H9 (cell line): Measurements from ENCODE around the gene NOMO2. TPM values are rescaled to one million over a fixed set of nuclear protein-coding genes. Genes with fewer than 3 reads are reported as not detected.
"Not testable (repeated sequence)": the region's sequence is repeated elsewhere in the genome, so short reads cannot be mapped to it uniquely, and the experiment has no call there.

Experiments
- DNase-seq: peaks from one replicate; pipeline ENCODE4 v3.0.0-alpha.2; 2017
- H2AFZ ChIP-seq: one replicate; pipeline ENCODE4 v1.6.1; 2013; ENCODE audit warnings: mild to moderate bottlenecking, low read length, control low read depth, moderate library complexity
- H2AK5ac ChIP-seq: 2 replicates; pipeline ENCODE4 v1.6.1; 2013; ENCODE audit warnings: low read length, control low read depth, mixed read lengths; ENCODE audit not compliant: insufficient read length
- H2BK120ac ChIP-seq: one replicate; pipeline ENCODE4 v1.6.1; 2013; ENCODE audit warnings: low read depth, mild to moderate bottlenecking, low read length, control low read depth, inconsistent platforms; ENCODE audit not compliant: poor library complexity, severe bottlenecking
- H2BK12ac ChIP-seq: 2 replicates; pipeline ENCODE4 v1.6.1; 2013; ENCODE audit warnings: low read length, control low read depth, mixed read lengths, low read depth; ENCODE audit not compliant: insufficient read length
- H2BK15ac ChIP-seq: 2 replicates; pipeline ENCODE4 v1.6.1; 2013; ENCODE audit warnings: low read depth, low read length, control low read depth
- H2BK20ac ChIP-seq: one replicate; pipeline ENCODE4 v1.6.1; 2013; ENCODE audit warnings: low read depth, mild to moderate bottlenecking, low read length, control low read depth, inconsistent platforms; ENCODE audit not compliant: poor library complexity, severe bottlenecking
- H2BK5ac ChIP-seq: 2 replicates; pipeline ENCODE4 v1.6.1; 2013; ENCODE audit warnings: low read length, control low read depth, mixed read lengths; ENCODE audit not compliant: insufficient read length
- H3K14ac ChIP-seq: 2 replicates; pipeline ENCODE4 v1.6.1; 2013; ENCODE audit warnings: low read length, control low read depth; ENCODE audit not compliant: insufficient read depth
- H3K18ac ChIP-seq: 2 replicates; pipeline ENCODE4 v1.6.1; 2013; ENCODE audit warnings: low read depth, mild to moderate bottlenecking, mixed read lengths, low read length, control low read depth; ENCODE audit not compliant: insufficient read length
- H3K23ac ChIP-seq: 2 replicates; pipeline ENCODE4 v1.6.1; 2013; ENCODE audit warnings: low read length, control low read depth, mixed read lengths, low read depth; ENCODE audit not compliant: insufficient read length
- H3K23me2 ChIP-seq: 2 replicates; pipeline ENCODE4 v1.6.1; 2013; ENCODE audit warnings: low read depth, mild to moderate bottlenecking, mixed read lengths, low read length, control low read depth; ENCODE audit not compliant: insufficient read length, poor library complexity, severe bottlenecking
- H3K27ac ChIP-seq: 2 replicates; pipeline ENCODE4 v1.5.1; 2013; ENCODE audit warnings: low read length, control low read depth, mixed read lengths, low read depth; ENCODE audit not compliant: insufficient read length
- H3K27me3 ChIP-seq: 2 replicates; pipeline ENCODE4 v1.6.1; 2013; ENCODE audit warnings: low read length, control low read depth, inconsistent platforms; ENCODE audit not compliant: insufficient read depth
- H3K4ac ChIP-seq: 2 replicates; pipeline ENCODE4 v1.6.1; 2013; ENCODE audit warnings: low read depth, mild to moderate bottlenecking, control low read depth, inconsistent platforms, low read length, moderate library complexity
- H3K4me1 ChIP-seq: 2 replicates; pipeline ENCODE4 v1.6.1; 2013; ENCODE audit warnings: low read length, control low read depth, inconsistent platforms; ENCODE audit not compliant: insufficient read depth
- H3K4me2 ChIP-seq: 2 replicates; pipeline ENCODE4 v1.6.1; 2013; ENCODE audit warnings: low read length, control low read depth, mixed read lengths; ENCODE audit not compliant: insufficient read length, insufficient read depth
- H3K56ac ChIP-seq: 2 replicates; pipeline ENCODE4 v1.6.1; 2013; ENCODE audit warnings: low read depth, mild to moderate bottlenecking, mixed read lengths, low read length, control low read depth; ENCODE audit not compliant: insufficient read length
- H3K79me1 ChIP-seq: 2 replicates; pipeline ENCODE4 v1.6.1; 2013; ENCODE audit warnings: low read depth, mild to moderate bottlenecking, moderate library complexity, low read length, control low read depth, inconsistent platforms; ENCODE audit not compliant: insufficient read depth, poor library complexity, severe bottlenecking
- H3K79me2 ChIP-seq: 2 replicates; pipeline ENCODE4 v1.6.1; 2013; ENCODE audit warnings: low read length, control low read depth, inconsistent platforms; ENCODE audit not compliant: insufficient read depth
- H3K9ac ChIP-seq: 2 replicates; pipeline ENCODE4 v1.6.1; 2013; ENCODE audit warnings: low read length, control low read depth, mixed read lengths; ENCODE audit not compliant: insufficient read length; ENCODE audit errors: extremely low read depth
- H3K9me3 ChIP-seq: one replicate; pipeline ENCODE4 v1.6.1; 2013; ENCODE audit warnings: low read depth, low read length, inconsistent platforms; ENCODE audit not compliant: control insufficient read depth
- H3T11ph ChIP-seq: one replicate; pipeline ENCODE4 v1.6.1; 2013; ENCODE audit warnings: mild to moderate bottlenecking, low read length, control low read depth, inconsistent platforms
- H4K20me1 ChIP-seq: one replicate; pipeline ENCODE4 v1.6.1; 2013; ENCODE audit not compliant: control insufficient read depth, insufficient read length, insufficient read depth
- H4K5ac ChIP-seq: 2 replicates; pipeline ENCODE4 v1.6.1; 2013; ENCODE audit warnings: low read depth, mild to moderate bottlenecking, mixed read lengths, low read length, control low read depth; ENCODE audit not compliant: insufficient read length
- H4K8ac ChIP-seq: replicated peaks from 2 replicates; pipeline ENCODE4 v1.6.1; 2013; ENCODE audit warnings: low read length, control low read depth, mixed read lengths, low read depth; ENCODE audit not compliant: insufficient read length
- H4K91ac ChIP-seq: 2 replicates; pipeline ENCODE4 v1.6.1; 2013; ENCODE audit warnings: low read depth, mild to moderate bottlenecking, moderate library complexity, mixed read lengths, low read length, control low read depth; ENCODE audit not compliant: insufficient read length
- H3K27ac Mint-ChIP-seq, 3 experiments: 2 replicates in 2 of 3; 3 replicates in 1 of 3; pipeline ENCODE4 v1.8.0; 2020 to 2021; ENCODE audit warnings: mixed read lengths in 3 of 3, mild to moderate bottlenecking in 1 of 3, moderate library complexity in 1 of 3
- H3K27me3 Mint-ChIP-seq: 2 replicates; pipeline ENCODE4 v1.8.0; 2021; ENCODE audit warnings: low read depth, mild to moderate bottlenecking, moderate library complexity, mixed read lengths
- H3K36me3 Mint-ChIP-seq, 3 experiments: 2 replicates in 2 of 3; 3 replicates in 1 of 3; pipeline ENCODE4 v1.8.0; 2020 to 2021; ENCODE audit warnings: low read depth in 3 of 3, mixed read lengths in 3 of 3; ENCODE audit not compliant: insufficient read depth in 1 of 3
- H3K4me1 Mint-ChIP-seq, 2 experiments: 2 replicates each; pipeline ENCODE4 v1.8.0; 2020; ENCODE audit warnings: mixed read lengths in 2 of 2
- H3K4me3 Mint-ChIP-seq, 2 experiments: 2 replicates in 1 of 2; 3 replicates in 1 of 2; pipeline ENCODE4 v1.8.0; 2020 to 2021; ENCODE audit warnings: mild to moderate bottlenecking in 2 of 2, mixed read lengths in 2 of 2, moderate library complexity in 1 of 2
- H3K9me3 Mint-ChIP-seq, 2 experiments: 2 replicates in 1 of 2; 3 replicates in 1 of 2; pipeline ENCODE4 v1.8.0; 2020; ENCODE audit warnings: mild to moderate bottlenecking in 2 of 2, mixed read lengths in 2 of 2, moderate library complexity in 1 of 2
- WGBS: extraction: QIAGEN DNeasy Blood & Tissue Kit; methylation state at CpG from one replicate; pipeline ENCODE4 v1.1.7; 2013; ENCODE audit warnings: missing lambda C conversion rate, low lambda C conversion rate, mixed read lengths; ENCODE audit not compliant: insufficient read length; ENCODE audit errors: extremely low coverage; 5-methylcytosine and 5-hydroxymethylcytosine counted together
- long read RNA-seq: library from polyadenylated mRNA; unstranded; transcript quantifications from one replicate; pipeline ENCODE4 v2.0.0, GENCODE V29; 2020
- total RNA-seq: library from RNA; stranded (reverse); gene quantifications from 2 replicates; pipeline ENCODE4 v1.2.1, GENCODE V29; 2021

The NOMO2 gene, protein sequence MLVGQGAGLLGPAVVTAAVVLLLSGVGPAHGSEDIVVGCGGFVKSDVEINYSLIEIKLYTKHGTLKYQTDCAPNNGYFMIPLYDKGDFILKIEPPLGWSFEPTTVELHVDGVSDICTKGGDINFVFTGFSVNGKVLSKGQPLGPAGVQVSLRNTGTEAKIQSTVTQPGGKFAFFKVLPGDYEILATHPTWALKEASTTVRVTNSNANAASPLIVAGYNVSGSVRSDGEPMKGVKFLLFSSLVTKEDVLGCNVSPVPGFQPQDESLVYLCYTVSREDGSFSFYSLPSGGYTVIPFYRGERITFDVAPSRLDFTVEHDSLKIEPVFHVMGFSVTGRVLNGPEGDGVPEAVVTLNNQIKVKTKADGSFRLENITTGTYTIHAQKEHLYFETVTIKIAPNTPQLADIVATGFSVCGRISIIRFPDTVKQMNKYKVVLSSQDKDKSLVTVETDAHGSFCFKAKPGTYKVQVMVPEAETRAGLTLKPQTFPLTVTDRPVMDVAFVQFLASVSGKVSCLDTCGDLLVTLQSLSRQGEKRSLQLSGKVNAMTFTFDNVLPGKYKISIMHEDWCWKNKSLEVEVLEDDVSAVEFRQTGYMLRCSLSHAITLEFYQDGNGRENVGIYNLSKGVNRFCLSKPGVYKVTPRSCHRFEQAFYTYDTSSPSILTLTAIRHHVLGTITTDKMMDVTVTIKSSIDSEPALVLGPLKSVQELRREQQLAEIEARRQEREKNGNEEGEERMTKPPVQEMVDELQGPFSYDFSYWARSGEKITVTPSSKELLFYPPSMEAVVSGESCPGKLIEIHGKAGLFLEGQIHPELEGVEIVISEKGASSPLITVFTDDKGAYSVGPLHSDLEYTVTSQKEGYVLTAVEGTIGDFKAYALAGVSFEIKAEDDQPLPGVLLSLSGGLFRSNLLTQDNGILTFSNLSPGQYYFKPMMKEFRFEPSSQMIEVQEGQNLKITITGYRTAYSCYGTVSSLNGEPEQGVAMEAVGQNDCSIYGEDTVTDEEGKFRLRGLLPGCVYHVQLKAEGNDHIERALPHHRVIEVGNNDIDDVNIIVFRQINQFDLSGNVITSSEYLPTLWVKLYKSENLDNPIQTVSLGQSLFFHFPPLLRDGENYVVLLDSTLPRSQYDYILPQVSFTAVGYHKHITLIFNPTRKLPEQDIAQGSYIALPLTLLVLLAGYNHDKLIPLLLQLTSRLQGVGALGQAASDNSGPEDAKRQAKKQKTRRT
- 81.2 and 100 TPM in 2 replicates for total RNA-seq
- long read RNA-seq, full-length matches to known transcripts: 127 of 176 reads
- long read RNA-seq, partial matches to known transcripts: 32 of 176 reads
- long read RNA-seq, other reads (novel, unspliced or antisense): 17 of 176 reads

DNA sequence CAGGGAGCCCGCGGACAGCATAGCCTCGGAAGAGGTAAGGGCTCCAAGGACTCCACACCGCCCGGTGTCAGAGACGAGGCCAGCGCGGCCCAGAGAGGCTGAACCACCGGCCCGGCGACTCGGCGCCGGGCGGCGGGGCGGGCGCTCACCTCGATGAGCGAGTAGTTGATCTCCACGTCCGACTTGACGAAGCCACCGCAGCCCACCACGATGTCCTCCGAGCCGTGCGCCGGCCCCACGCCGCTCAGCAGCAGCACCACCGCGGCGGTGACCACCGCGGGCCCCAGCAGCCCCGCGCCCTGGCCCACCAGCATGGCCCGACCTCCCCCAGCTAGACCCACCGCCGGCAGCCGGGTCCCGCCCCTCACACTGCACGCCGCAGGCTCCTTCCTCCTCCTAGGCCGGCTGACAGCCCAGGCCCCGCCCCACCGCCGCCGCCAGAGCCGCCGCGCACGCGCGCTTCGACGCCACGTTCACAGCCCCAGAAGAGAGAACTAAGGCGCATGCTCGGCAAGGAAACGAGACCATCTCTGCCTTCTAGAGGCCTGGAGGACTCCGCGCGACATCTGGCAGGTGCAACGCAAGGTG, at the start of gene NOMO2:
NOMO2 (minus strand) TSS at position 371 of the 588 bp plus-strand sequence; CDS start at position 314, 57 bp downstream.
- H4K8ac ChIP-seq, H3K4me1 Mint-ChIP-seq, H4K91ac ChIP-seq, H3K9me3 Mint-ChIP-seq, H3K4me1 ChIP-seq, H2BK120ac ChIP-seq, H3K56ac ChIP-seq, H3K4me2 ChIP-seq, H3K27me3 Mint-ChIP-seq, H3K36me3 Mint-ChIP-seq, H3K79me2 ChIP-seq, H2BK12ac ChIP-seq, H3T11ph ChIP-seq, H2BK15ac ChIP-seq, H2AFZ ChIP-seq, H3K9ac ChIP-seq, H3K14ac ChIP-seq, H2AK5ac ChIP-seq, H3K27ac ChIP-seq, H4K5ac ChIP-seq, H3K27ac Mint-ChIP-seq, H2BK5ac ChIP-seq, H3K27me3 ChIP-seq, H4K20me1 ChIP-seq, H3K18ac ChIP-seq, H3K9me3 ChIP-seq, H3K23ac ChIP-seq, H3K23me2 ChIP-seq, H3K79me1 ChIP-seq, H2BK20ac ChIP-seq, H3K4ac ChIP-seq: not testable (repeated sequence)
- H3K4me3 Mint-ChIP-seq: peak within 1 kb of the TSS; percentile 52 to 73
- DNase-seq: peak; percentile 28
- no CpG with 5 or more reads among the region's 66 CpGs for WGBS

DNA sequence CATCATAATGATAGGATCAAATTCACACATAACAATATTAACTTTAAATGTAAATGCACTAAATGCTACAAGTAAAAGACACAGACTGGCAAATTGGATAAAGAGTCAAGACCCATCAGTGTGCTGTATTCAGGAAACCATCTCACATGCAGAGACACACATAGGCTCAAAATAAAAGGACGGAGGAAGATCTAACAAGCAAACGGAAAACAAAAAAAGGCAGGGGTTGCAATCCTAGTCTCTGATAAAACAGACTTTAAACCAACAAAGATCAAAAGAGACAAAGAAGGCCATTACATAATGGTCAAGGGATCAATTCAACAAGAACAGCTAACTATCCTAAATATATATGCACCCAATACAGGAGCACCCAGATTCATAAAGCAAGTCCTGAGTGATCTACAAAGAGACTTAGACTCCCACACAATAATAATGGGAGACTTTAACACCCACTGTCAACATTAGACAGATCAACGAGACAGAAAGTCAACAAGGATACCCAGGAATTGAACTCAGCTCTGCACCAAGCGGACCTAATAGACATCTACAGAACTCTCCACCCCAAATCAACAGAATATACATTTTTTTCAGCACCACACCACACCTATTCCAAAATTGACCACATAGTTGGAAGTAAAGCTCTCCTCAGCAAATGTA, 48.4 kb upstream of the NOMO2 start:
- H3K14ac ChIP-seq, H3K4me1 Mint-ChIP-seq, H4K5ac ChIP-seq, H3K4me1 ChIP-seq, H3K27me3 ChIP-seq, H3K56ac ChIP-seq, H2BK5ac ChIP-seq, H3K4me2 ChIP-seq, H3K27ac ChIP-seq, H2AFZ ChIP-seq, H3K27ac Mint-ChIP-seq, H2BK15ac ChIP-seq, H3T11ph ChIP-seq, H2BK120ac ChIP-seq, H2AK5ac ChIP-seq, DNase-seq, H2BK12ac ChIP-seq, H3K79me2 ChIP-seq, H3K79me1 ChIP-seq, H3K9me3 ChIP-seq, H3K36me3 Mint-ChIP-seq, H3K4ac ChIP-seq, H3K27me3 Mint-ChIP-seq, H3K18ac ChIP-seq, H3K4me3 Mint-ChIP-seq, H3K23me2 ChIP-seq, H3K9ac ChIP-seq, H4K20me1 ChIP-seq, H3K23ac ChIP-seq, H2BK20ac ChIP-seq, H4K91ac ChIP-seq, H4K8ac ChIP-seq: not testable (repeated sequence)
- no CpG with 5 or more reads among the region's 4 CpGs for WGBS
- peaks cover 15 to 21% of the 10 kb centered on the region in 2 experiments for H3K9me3 Mint-ChIP-seq
